Stimulated activated CD4-positive, alpha-beta T cell treated with anti-CD3 and anti-CD28 coated beads, Interleukin-1b, Interleukin-23, amount 100 ng/mL, for 4 hours (primary cell): Measurements from ENCODE around the gene APOBEC3H.

Source experiments
- DNase-seq, 2 donors: peaks; one replicate each; pipeline ENCODE4 v3.0.0-alpha.2; 2020; ENCODE audit warnings: low read depth in 2 of 2

The APOBEC3H gene

GRCh38 chr22:39110631-39111561 lies 13.9 kb downstream of the APOBEC3H start:
- no peak for DNase-seq

DNA sequence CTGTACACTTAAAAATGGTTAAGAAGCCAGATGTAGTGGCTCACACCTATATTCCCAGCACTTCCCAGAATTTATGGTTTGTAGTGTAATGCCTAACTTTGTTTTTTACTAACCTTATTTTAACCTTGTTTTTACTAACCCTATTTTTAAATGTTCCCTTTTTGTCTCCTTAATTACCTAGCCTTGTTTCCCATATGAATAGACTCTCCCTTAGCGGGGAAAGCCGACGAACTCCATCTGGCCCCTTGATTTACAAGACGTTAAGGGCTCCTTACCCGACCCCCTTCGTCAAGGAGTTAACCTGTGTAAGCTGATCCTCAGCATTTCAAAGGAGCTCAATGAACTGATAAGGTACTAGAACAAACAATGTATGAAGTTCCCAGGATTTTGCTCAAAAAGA lies 17.1 kb downstream of the APOBEC3H start:
- no peak for DNase-seq

DNA sequence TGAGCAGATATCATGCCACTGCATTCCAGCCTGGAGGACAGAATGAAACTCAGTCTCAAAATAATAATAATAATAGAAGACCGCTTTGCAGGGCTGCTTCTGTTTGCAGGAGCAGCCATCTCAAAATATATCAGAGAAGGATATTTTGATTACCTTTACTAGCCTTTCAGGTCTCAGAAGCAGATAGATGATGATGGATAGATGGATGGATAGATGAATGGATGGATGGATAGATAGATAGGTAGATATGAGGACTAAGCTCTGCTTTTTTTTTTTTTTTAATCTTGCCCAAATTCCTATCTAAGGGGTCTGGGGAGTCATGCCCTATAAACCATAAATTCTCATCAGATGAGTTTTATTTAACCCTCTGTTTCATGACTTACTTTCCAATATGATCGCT lies 18.5 kb downstream of the APOBEC3H start:
- DNase-seq: no peak

DNA sequence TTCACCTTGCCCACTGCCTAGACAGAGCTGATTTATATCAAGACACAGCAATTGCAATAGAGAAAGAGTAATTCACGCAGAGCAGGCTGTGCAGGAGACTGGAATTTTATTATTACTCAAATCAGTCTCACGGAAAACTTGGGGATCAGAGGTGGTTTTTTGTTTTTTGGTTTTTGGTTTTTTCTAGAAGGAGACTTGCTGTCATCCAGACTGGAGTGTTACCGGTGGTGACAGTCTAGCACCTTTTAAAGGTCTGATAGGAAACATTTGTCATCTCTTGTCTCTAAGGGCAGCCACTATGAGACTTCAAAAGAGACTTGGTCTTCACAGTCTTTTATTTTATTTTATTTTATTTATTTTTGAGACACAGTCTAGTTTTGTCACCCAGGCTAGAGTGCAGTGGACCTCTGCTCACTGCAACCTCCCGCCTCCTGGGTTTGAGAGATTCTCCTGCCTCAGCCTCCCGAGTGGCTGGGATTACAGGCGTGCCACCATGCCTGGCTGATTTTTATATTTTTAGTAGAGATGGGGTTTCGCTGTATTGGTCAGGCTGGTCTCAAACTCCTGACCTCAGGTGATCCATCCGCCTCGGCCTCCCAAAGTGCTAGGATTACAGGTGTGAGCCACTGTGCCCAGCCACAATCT lies 19.1 kb downstream of the APOBEC3H start:
- DNase-seq: no peak

- DNase-seq: peak; percentile 47 to 57
Measured at GRCh38 chr22:39117585-39118191, 20.6 kb downstream of the APOBEC3H start.

DNA sequence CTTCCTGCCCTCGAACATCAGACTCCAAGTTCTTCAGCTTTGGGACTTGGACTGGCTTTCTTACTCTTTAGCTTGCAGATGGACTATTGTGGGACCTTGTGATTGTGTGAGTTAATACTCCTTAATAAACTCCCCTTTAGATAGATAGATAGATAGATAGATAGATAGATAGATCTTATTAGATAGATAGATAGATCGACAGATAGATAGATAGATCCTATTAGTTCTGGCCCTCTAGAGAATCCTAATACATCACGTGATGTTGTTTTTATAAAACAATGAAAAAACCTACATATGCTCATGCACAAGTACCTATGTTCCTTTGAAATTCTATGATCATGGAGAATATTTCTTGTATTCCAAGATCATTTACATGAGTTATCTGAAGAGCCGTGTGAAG lies 23.9 kb downstream of the APOBEC3H start:
- DNase-seq: no peak

DNA sequence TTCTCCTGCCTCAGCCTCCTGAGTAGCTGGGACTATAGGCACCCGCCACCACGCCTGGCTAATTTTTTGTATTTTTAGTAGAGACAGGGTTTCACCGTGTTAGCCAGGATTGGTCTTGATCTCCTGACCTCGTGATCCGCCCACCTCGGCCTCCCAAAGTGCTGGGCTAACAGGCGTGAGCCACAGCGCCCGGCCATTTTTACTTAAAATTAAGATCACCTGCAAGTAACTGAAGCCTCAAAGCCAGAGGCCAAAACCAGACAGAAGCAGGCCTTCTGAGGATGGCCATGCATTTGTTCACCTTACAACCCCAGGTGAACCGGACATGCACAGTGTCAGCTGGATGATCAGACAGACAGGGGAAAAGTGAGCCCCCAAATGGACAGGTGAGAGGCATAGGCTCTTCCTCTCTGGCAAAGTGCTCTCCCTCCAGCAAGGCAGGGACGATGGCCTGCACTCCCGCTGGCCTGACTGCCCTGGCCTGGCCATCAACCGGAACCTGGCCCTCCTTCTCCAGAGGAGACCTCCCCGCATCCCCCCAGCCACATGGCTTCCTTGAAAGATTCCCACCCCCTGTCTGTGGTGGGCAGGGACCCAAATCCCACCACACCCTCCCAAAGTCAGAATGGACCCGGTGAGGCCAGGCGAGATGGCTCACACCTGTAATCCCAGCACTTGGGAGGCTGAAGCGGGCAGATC lies 25.9 kb downstream of the APOBEC3H start:
- no peak for DNase-seq

- DNase-seq: no peak
Measured at GRCh38 chr22:39123751-39124581, 26.9 kb downstream of the APOBEC3H start.

GRCh38 chr22:39125622-39126021 lies 28.6 kb downstream of the APOBEC3H start:
- no peak for DNase-seq

DNA sequence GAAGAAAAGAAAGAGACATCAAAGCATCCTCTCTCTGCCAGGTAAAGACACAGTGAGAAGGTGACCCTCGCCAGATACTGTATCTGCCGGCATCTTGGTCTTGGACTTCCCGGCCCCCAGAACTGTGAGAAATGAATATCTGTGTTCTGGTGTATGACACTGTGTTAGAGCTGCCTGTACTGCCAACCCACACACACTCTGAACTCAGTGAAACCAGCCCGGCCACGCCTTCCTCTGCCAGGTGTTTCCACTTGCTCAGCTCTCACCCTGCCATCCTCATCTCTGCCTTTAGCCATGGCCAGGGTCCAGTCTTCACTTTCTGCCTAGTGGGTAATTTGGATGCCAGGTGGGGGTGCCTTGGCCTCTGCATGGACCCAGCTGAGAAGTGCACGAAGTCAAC lies 31.5 kb downstream of the APOBEC3H start:
- no peak for DNase-seq

GRCh38 chr22:39129081-39129480 lies 32.0 kb downstream of the APOBEC3H start:
- DNase-seq: no peak

GRCh38 chr22:39129746-39130145 lies 32.7 kb downstream of the APOBEC3H start:
- no peak for DNase-seq

GRCh38 chr22:39130152-39130704 lies 33.2 kb downstream of the APOBEC3H start:
- no peak for DNase-seq

DNA sequence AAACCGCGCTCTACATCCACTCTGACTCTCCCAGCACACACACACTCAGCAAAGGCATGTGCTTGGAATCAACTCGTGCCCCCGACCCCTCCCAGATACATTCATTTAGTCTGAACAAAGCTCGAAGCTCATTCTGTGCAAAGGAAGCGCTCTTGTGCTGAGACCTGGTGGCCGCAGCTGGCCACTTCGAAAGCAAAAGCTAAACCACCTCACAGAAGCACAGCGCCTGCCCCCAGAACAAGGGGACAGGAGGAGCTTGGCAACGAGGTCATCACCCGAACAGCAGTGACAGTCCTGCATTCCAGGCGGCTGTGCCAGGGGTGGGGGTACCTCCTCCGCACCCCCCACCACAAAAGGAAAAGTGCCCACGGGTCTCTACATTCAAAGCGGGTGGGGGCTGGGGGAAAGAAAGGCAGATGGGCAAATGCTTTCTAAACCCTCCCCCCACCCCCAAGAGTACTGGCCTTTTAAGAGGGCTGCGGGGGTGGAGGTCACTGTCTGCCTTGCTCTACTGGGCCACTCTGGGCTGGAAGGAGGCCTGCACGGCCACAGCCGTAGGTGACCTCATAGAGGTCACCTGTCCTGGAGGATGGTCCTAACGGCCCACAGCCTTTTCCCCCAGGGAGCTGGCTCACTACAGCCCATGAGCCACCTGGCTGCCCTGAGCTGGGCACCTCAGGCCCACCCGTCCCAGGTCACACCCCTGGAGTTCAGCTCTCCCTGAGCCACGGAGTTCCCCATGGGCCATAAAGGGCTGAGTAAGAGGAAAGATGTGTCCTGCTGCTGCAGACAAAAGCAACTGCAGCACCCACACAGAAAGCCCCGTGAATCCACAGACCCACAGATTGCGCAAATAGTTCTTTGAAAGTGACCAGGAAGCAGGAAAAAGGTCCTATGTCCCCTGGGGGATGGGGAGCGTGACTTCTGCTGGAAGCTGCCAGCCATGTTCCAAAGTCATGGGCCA lies 34.1 kb downstream of the APOBEC3H start:
- no peak for DNase-seq

DNA sequence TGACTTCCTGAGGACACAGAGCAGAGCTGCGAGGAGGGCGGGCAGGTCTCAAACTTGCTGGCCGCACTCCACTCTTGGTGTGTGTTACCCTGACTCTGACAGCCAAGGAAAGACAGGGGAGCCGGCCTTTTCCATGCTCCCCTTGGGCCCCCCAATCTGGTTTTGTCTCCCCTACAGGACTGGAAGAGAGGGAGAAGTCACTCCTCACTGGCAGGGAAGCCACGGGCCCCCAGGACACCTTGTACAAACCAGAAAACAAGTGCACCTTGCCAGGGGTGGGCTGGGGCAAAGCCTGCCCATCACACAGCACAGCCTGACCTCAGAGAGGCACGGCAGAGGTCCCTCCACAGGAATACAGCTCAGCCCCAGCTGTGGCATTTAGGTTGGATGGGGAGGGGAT lies 35.2 kb downstream of the APOBEC3H start:
- DNase-seq: no peak

GRCh38 chr22:39132871-39133524 lies 36.0 kb downstream of the APOBEC3H start:
- no peak for DNase-seq

GRCh38 chr22:39133871-39134270 lies 36.8 kb downstream of the APOBEC3H start:
- no peak for DNase-seq

DNA sequence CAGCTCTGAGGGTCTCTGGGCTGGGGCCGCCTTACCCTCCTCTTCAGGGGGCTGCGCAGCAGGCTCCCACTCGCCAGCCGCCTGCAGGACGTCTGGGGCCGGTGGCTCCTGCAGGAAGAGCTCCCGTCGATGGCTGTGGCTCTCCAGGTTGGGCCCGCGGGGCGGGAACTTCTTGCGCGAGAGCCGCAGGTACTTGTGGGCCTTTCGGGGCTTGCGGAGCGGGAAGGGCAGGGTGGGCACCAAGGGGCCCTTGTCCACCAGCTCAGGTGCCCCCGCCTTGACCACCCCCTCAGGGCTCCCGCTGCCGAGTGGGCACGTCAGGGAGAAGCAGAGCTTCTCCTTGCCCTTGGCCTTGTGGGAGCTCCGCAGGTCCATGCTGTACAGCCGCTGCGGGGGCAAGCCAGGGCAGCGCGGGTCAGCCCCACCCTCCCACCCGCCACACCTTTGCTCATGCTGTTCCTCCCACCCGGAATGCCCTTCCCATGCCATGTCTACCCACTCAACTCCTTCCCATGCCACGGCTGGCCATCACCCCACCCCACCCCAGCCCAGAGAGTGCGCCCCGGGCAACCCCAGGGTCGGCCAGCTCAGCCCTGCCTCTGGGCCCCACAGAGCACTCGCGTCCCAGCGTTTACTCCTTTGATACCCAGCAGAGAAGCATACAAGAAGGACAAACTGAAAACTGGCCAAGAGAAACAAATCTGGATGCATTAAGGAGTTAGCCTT lies 37.5 kb downstream of the APOBEC3H start:
- no peak for DNase-seq
